M059J (cell line): ENCODE data around the gene COL4A2. TPM values are rescaled to one million over a fixed set of nuclear protein-coding genes. Genes with fewer than 3 reads are reported as not detected.
"Not testable (repeated sequence)": the region's sequence is repeated elsewhere in the genome, so short reads cannot be mapped to it uniquely, and the experiment has no call there.

ENCODE experiments used
- DNase-seq: peaks from one replicate; pipeline ENCODE4 v3.0.0-alpha.2; 2012; ENCODE audit warnings: low read depth
- total RNA-seq: library from RNA; depleted of rRNA; stranded (reverse); fragments of >200 nt; shearing (Covaris generic); gene quantifications from 2 replicates; pipeline ENCODE4 v1.2.3, GENCODE V29; 2014

Gene COL4A2
- total RNA-seq, 1 experiment from 2014 or later, result 205 TPM

- no peak for DNase-seq
Measured at GRCh38 chr13:110517505-110518225, 210.6 kb downstream of the COL4A2 start.

- DNase-seq, result no peak
Measured at GRCh38 chr13:110518226-110518525, 211.1 kb downstream of the COL4A2 start.

- no peak for DNase-seq
Measured at GRCh38 chr13:110518571-110518970, 211.5 kb downstream of the COL4A2 start.

GRCh38 chr13:110519046-110519445, 212.0 kb downstream of the COL4A2 start:
- DNase-seq, result no peak

- no peak for DNase-seq
Measured at GRCh38 chr13:110519506-110519905, 212.4 kb downstream of the COL4A2 start.

- DNase-seq, result no peak
Measured at GRCh38 chr13:110520431-110521295, 213.6 kb downstream of the COL4A2 start.

GRCh38 chr13:110521296-110521680, 214.2 kb downstream of the COL4A2 start:
- no peak for DNase-seq

GRCh38 chr13:110521946-110522345, 214.9 kb downstream of the COL4A2 start:
- no peak for DNase-seq

GRCh38 chr13:110522721-110523120, 215.6 kb downstream of the COL4A2 start:
- DNase-seq, result no peak

- DNase-seq, result no peak
Measured at GRCh38 chr13:110523180-110523579, 216.1 kb downstream of the COL4A2 start.

GRCh38 chr13:110523838-110524540, 216.9 kb downstream of the COL4A2 start:
- no peak for DNase-seq

GRCh38 chr13:110524541-110525257, 217.6 kb downstream of the COL4A2 start:
- no peak for DNase-seq

- no peak for DNase-seq
Measured at GRCh38 chr13:110525328-110526319, 218.5 kb downstream of the COL4A2 start.

GRCh38 chr13:110528371-110528770, 221.3 kb downstream of the COL4A2 start:
- DNase-seq, result no peak

GRCh38 chr13:110528911-110529310, 221.8 kb downstream of the COL4A2 start:
- DNase-seq, result no peak

GRCh38 chr13:110529522-110530311, 222.6 kb downstream of the COL4A2 start:
- no peak for DNase-seq

GRCh38 chr13:110531100-110531499, 224.0 kb downstream of the COL4A2 start:
- no peak for DNase-seq

GRCh38 chr13:110531671-110532083, 224.6 kb downstream of the COL4A2 start:
- no peak for DNase-seq

- not testable (repeated sequence) for DNase-seq
Measured at GRCh38 chr13:110532258-110532657, 225.2 kb downstream of the COL4A2 start.
